GM19328 (cell line): ENCODE measurements around the gene ATP5F1C.
"Not testable (repeated sequence)": the region's sequence is repeated elsewhere in the genome, so short reads cannot be mapped to it uniquely, and the experiment has no call there.

Experiments
- ATAC-seq: cut with Tn5 transposase; IDR thresholded peaks from one replicate; pipeline ENCODE4 v1.9.1; 2021; ENCODE audit warnings: mild to moderate bottlenecking, moderate library complexity; ENCODE audit not compliant: unreplicated experiment

ATP5F1C gene

GRCh38 chr10:7792541-7792940, 4.6 kb downstream of the ATP5F1C start:
- ATAC-seq, result no peak

GRCh38 chr10:7794251-7795026, 6.5 kb downstream of the ATP5F1C start:
- ATAC-seq, result no peak

GRCh38 chr10:7795605-7796004, 7.6 kb downstream of the ATP5F1C start:
- ATAC-seq, result no peak

GRCh38 chr10:7797582-7797981, 9.6 kb downstream of the ATP5F1C start:
- ATAC-seq, result no peak

GRCh38 chr10:7802606-7803005, 14.6 kb downstream of the ATP5F1C start:
- no peak for ATAC-seq

- ATAC-seq, result no peak
These were observed 16.2 kb downstream of the ATP5F1C start for GRCh38 chr10:7804216-7804615.

- ATAC-seq, result no peak
These were observed 16.8 kb downstream of the ATP5F1C start for GRCh38 chr10:7804741-7805140.

GRCh38 chr10:7808686-7809267, 20.8 kb downstream of the ATP5F1C start:
- ATAC-seq, result no peak

- no peak for ATAC-seq
These were observed 22.5 kb downstream of the ATP5F1C start for GRCh38 chr10:7810443-7810842.

- ATAC-seq, result no peak
These were observed 23.0 kb downstream of the ATP5F1C start for GRCh38 chr10:7811000-7811399.

GRCh38 chr10:7811743-7812142, 23.8 kb downstream of the ATP5F1C start:
- not testable (repeated sequence) for ATAC-seq

GRCh38 chr10:7813481-7813880, 25.5 kb downstream of the ATP5F1C start:
- no peak for ATAC-seq

GRCh38 chr10:7817576-7817975, 29.6 kb downstream of the ATP5F1C start:
- ATAC-seq, result no peak

- ATAC-seq, result no peak
These were observed 30.0 kb downstream of the ATP5F1C start for GRCh38 chr10:7817984-7818294.

- peak; percentile 83 for ATAC-seq
These were observed 30.5 kb downstream of the ATP5F1C start, which contains the start of gene TAF3 for GRCh38 chr10:7818295-7819120. TSS of gene TAF3 (plus strand) at chr10:7818505. CDS start at chr10:7818710, 205 bp downstream.

- ATAC-seq, result peak; percentile 43
These were observed 31.1 kb downstream of the ATP5F1C start for GRCh38 chr10:7819121-7819460.

GRCh38 chr10:7824251-7824650, 36.3 kb downstream of the ATP5F1C start:
- no peak for ATAC-seq

GRCh38 chr10:7826971-7827370, 39.0 kb downstream of the ATP5F1C start:
- no peak for ATAC-seq

- no peak for ATAC-seq
These were observed 41.4 kb downstream of the ATP5F1C start for GRCh38 chr10:7829289-7829834.

- no peak for ATAC-seq
These were observed 44.1 kb downstream of the ATP5F1C start for GRCh38 chr10:7832060-7832459.

GRCh38 chr10:7833210-7833609, 45.2 kb downstream of the ATP5F1C start:
- ATAC-seq, result no peak

- ATAC-seq, result no peak
These were observed 46.3 kb downstream of the ATP5F1C start for GRCh38 chr10:7834262-7834661.
